ENCODE results near the gene SRMS. TPM values are rescaled to one million over a fixed set of nuclear protein-coding genes. Genes with fewer than 3 reads are reported as not detected.
A peak's percentile ranks its signal among the peaks of the same experiment; 100 is the strongest.

The SRMS gene
- polyA plus RNA-seq, 1 donor (not counting 4 experiments of a cell fraction or from before 2014, with no cell fraction given), result 0.10 TPM

GRCh38 chr20:63582382-63583063 lies 35.0 kb upstream of the SRMS start:
- Histone ChIP-seq H3K9me3 (ENCODE audit: control insufficient read depth, low read depth, low read length) (no peaks in the 10 kb centered on the region), H3K4me1 (ENCODE audit: control insufficient read depth, extremely low read depth, insufficient read depth, low read length) (peaks cover 2% of the 10 kb centered on the region), H4K20me1 (ENCODE audit: control insufficient read depth, extremely low read depth, insufficient read depth, low read length) (no peaks in the 10 kb centered on the region), H3K36me3 (ENCODE audit: control insufficient read depth in 2 of 2, extremely low read depth in 1 of 2, insufficient read depth in 2 of 2, low read length in 2 of 2) (no peaks in the 10 kb centered on the region), H3K4me3 (ENCODE audit: control insufficient read depth in 2 of 3, extremely low read depth in 1 of 3, insufficient read depth in 2 of 3, low read depth in 1 of 3, low read length in 3 of 3) (no peak overlapping the region), H3K9me1 (ENCODE audit: control insufficient read depth, extremely low read depth, insufficient read depth, low read length) (no peaks in the 10 kb centered on the region), H3K4me2 (ENCODE audit: control insufficient read depth, extremely low read depth, insufficient read depth, low read depth, low read length) (no peak overlapping the region), H3K9ac (ENCODE audit: control insufficient read depth, extremely low read depth, insufficient read depth, low read length) (no peak overlapping the region), H3K79me2 (ENCODE audit: control insufficient read depth, insufficient read depth, low read length) (no peaks in the 10 kb centered on the region), H3K27ac (ENCODE audit: control insufficient read depth, insufficient read depth, low read length) (no peak overlapping the region), H3K27me3 (ENCODE audit: control insufficient read depth, extremely low read depth, insufficient read depth, low read length) (no peaks in the 10 kb centered on the region), H2AFZ (ENCODE audit: control insufficient read depth, low read length) (no peak overlapping the region)
- DNase-seq (ENCODE audit: low read depth, low spot score) (no peak), FAIRE-seq (no peak)
- dilution Hi-C loops (cut with MboI; ENCODE audit: extremely low pct_ligation_motif_present, low sequenced_read_pairs), result no loop called here
- no peak for TF ChIP-seq CTCF (optimal IDR thresholded peaks at IDR 0.05 in 1 of 3, IDR thresholded peaks at IDR 0.05 in 1 of 3, conservative IDR thresholded peaks at IDR 0.05 in 1 of 3; ENCODE audit: extremely low read depth in 1 of 3, insufficient read depth in 2 of 3, low read length in 3 of 3)
- no peak for TF ChIP-seq EZH2 (IDR thresholded peaks at IDR 0.05; ENCODE audit: low read length)

GRCh38 chr20:63580796-63581461 lies 33.4 kb upstream of the SRMS start:
- DNase-seq (ENCODE audit: low read depth, low spot score), result peak; percentile 45
- no peaks in the 10 kb centered on the region for H3K27me3 ChIP-seq (ENCODE audit: control insufficient read depth, extremely low read depth, insufficient read depth, low read length)
- no peak overlapping the region for H3K4me2 ChIP-seq (ENCODE audit: control insufficient read depth, extremely low read depth, insufficient read depth, low read depth, low read length)
- no peaks in the 10 kb centered on the region for H3K9me3 ChIP-seq (ENCODE audit: control insufficient read depth, low read depth, low read length)
- H3K9me1 ChIP-seq (ENCODE audit: control insufficient read depth, extremely low read depth, insufficient read depth, low read length), result no peaks in the 10 kb centered on the region
- H3K4me1 ChIP-seq (ENCODE audit: control insufficient read depth, extremely low read depth, insufficient read depth, low read length), result peaks cover 2% of the 10 kb centered on the region
- TF ChIP-seq CTCF (optimal IDR thresholded peaks at IDR 0.05 in 1 of 3, IDR thresholded peaks at IDR 0.05 in 1 of 3, conservative IDR thresholded peaks at IDR 0.05 in 1 of 3; ENCODE audit: extremely low read depth in 1 of 3, insufficient read depth in 2 of 3, low read length in 3 of 3) (peak; percentile 79 to 94 (median 88)), EZH2 (IDR thresholded peaks at IDR 0.05; ENCODE audit: low read length) (no peak)
- H3K27ac ChIP-seq (ENCODE audit: control insufficient read depth, insufficient read depth, low read length), result no peak overlapping the region
- H2AFZ ChIP-seq (ENCODE audit: control insufficient read depth, low read length), result no peak overlapping the region
- dilution Hi-C loops (cut with MboI; ENCODE audit: extremely low pct_ligation_motif_present, low sequenced_read_pairs), result no loop called here
- no peaks in the 10 kb centered on the region for H4K20me1 ChIP-seq (ENCODE audit: control insufficient read depth, extremely low read depth, insufficient read depth, low read length)
- H3K9ac ChIP-seq (ENCODE audit: control insufficient read depth, extremely low read depth, insufficient read depth, low read length), result no peak overlapping the region
- FAIRE-seq, result no peak
- no peaks in the 10 kb centered on the region for H3K79me2 ChIP-seq (ENCODE audit: control insufficient read depth, insufficient read depth, low read length)
- H3K4me3 ChIP-seq (ENCODE audit: control insufficient read depth in 2 of 3, extremely low read depth in 1 of 3, insufficient read depth in 2 of 3, low read depth in 1 of 3, low read length in 3 of 3), result no peak overlapping the region
- H3K36me3 ChIP-seq (ENCODE audit: control insufficient read depth in 2 of 2, extremely low read depth in 1 of 2, insufficient read depth in 2 of 2, low read length in 2 of 2), result no peaks in the 10 kb centered on the region
